GM18861 (cell line): ENCODE measurements around the gene PRPF38A.

ENCODE experiments used
- ATAC-seq: cut with Tn5 transposase; IDR thresholded peaks from one replicate; pipeline ENCODE4 v1.9.1; 2021; ENCODE audit not compliant: unreplicated experiment

The PRPF38A gene

GRCh38 chr1:52455686-52456085 is 51.3 kb downstream of the PRPF38A start:
- no peak for ATAC-seq

- ATAC-seq, result no peak
Observed at GRCh38 chr1:52460694-52461093, 56.3 kb downstream of the PRPF38A start.

GRCh38 chr1:52461821-52462220 is 57.4 kb downstream of the PRPF38A start:
- no peak for ATAC-seq

- no peak for ATAC-seq
Observed at GRCh38 chr1:52463891-52464290, 59.5 kb downstream of the PRPF38A start.

GRCh38 chr1:52469108-52469507 is 64.7 kb downstream of the PRPF38A start:
- ATAC-seq, result no peak
